Left renal cortex interstitium (tissue), 4 donors: ENCODE results near the gene PRDM16. TPM values are rescaled to one million over a fixed set of nuclear protein-coding genes. Genes with fewer than 3 reads are reported as not detected.

Source experiments
- DNase-seq, 4 donors: peaks; one replicate each; pipeline ENCODE4 v3.0.0-alpha.2; 2013; ENCODE audit warnings: low read depth in 4 of 4, low spot score in 2 of 4, missing footprints in 1 of 4
- polyA plus RNA-seq, 4 donors: library from polyadenylated mRNA; unstranded; fragments of 120-200 nt; gene quantifications; one replicate each; pipeline ENCODE4 v1.2.1, GENCODE V29; 2013; ENCODE audit not compliant: insufficient read length in 4 of 4

The PRDM16 gene
- polyA plus RNA-seq, 4 donors = 4.9 to 12.5 (median 7.0) TPM

DNA sequence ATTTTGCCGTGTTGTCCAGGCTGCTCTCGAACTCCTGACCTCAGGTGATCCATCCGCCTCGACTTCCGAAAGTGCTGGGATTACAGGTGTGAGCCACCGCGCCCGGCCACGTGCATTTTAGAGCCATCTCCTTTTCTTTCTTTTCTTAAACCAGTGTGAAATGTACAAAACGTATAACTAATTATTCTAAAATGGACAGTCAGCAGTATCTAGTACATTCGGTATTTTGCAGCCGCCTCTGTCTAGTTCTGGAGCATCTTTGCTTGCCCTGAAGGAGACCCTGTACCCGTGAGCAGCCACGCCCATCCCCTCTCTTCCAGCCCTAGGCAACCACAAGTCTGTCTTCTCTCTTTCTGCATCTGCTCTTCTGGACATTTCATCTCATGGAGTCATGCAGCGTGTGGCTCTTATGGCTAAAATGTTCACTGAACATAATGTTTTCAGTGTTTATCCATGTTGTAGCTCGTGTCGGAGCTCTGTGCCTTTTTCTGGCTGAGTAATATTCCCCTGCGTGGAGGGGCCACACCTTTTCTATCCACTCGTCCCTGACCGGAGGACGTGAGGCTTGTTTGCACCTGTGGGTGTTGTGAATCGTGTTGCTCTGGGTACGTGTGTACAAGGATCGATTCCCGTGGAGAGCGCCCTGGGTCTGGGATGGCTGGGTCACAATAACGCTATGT, 198.0 kb downstream of the PRDM16 start:
- no peak for DNase-seq

DNA sequence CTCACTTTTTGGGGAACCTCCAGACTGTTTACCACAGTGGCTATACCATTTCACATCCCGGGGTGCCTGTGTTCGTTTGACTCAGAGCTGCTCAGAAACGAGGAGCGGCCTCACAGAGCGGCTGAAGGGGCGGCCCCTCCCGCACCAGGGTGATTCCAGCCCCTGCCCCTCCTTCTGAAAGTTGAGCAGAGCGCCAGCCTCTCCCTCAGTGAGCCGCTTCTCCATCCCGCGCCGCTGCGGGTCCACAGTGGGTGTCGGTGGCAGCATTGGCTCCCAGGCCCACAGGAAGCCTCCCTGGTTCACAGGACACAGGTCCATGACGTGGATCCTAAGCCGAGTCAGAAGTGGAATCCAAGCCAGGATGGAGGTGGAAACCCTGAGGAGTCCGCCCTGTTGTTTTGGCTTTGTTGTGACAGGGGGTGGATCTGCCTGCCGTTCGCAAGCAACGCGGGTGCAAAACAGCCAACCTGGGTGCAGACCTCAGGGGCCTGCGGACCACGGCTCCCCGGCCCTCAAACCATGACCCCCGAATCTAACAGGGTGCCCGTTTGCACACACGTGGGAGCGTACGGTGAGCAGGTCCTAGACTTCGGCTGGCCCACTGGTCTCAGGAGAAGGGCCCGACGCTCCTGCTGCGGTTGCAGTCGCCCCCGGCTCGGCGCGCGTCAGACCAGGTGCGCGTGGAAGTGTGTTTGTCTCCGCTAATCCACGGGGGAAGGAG, 198.7 kb downstream of the PRDM16 start:
- DNase-seq = no peak

DNA sequence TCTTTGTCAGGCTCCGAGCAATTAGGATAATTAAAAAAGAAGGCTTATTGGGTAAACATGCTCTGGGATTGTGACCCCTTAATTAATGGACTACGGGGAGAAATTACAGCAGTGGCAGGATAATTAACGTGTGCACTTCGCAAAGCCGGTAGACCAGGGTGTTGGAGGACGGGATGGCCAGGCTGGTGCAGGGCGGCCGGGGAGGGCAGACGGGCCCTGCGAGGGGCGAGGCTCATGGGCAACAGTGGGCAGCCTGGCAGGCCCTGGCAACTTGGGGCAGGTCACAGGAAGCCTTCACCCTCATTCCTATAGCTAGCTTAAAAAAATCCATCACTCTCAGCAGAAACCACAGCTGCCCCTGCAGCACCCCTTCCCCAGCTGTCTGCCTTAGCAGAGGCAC, 199.3 kb downstream of the PRDM16 start:
- no peak for DNase-seq

DNA sequence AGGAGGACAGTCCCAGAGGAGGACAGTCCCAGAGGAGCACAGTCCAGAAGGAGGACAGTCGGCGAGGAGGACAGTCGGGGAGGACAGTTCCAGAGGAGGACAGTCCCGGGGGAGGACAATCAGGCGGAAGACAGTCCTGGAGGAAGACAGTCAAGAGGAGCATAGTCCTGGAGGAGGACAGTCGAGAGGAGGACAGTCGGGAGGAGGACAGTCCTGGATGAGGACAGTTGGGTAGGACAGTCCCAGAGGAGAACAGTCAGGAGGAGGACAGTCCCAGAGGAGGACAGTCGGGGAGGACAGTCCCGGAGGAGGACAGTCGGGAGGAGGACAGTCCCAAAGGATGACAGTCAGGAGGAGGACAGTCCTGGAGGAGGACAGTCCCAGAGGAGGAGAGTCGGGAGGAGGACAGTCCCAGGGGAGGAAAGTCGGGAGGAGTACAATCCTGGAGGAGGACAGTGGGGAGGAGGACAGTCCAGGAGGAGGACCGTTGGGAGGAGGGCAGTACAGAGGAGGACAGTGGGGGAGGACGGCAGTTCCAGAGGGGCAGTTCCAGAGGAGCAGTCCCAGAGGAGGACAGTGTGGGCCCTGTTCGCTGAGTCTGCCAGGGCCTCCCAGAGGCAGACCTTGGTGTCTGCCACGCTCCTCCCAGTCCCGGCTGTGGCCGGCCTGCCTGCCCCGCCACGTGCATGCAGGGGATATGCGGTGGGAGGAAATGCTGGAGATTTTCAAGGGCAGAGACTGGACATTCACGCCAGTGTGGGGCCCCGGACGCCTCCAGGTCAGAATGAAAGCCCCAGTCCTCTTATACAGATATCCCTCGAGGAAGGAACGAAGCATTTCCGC, 201.6 kb downstream of the PRDM16 start:
- DNase-seq = no peak

DNA sequence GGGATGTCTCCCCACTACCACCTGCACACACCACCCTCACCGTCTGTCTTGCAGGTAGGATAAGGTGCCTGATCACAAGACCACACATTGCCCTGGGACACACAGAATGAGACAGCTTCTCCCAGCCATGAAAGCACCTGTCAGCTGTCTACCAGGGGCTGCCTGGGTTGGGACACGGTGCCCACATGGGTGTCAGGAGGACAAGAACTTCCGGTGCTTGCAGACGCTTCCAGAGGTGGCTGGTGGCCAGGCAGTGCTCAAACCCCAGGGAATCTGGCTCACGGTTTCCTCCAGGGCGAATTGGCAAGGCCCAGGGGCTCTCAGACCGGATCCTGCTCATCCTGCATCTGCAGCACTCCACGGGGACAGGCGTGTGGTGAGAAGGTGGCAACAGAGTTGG, 202.9 kb downstream of the PRDM16 start:
- DNase-seq = no peak

DNA sequence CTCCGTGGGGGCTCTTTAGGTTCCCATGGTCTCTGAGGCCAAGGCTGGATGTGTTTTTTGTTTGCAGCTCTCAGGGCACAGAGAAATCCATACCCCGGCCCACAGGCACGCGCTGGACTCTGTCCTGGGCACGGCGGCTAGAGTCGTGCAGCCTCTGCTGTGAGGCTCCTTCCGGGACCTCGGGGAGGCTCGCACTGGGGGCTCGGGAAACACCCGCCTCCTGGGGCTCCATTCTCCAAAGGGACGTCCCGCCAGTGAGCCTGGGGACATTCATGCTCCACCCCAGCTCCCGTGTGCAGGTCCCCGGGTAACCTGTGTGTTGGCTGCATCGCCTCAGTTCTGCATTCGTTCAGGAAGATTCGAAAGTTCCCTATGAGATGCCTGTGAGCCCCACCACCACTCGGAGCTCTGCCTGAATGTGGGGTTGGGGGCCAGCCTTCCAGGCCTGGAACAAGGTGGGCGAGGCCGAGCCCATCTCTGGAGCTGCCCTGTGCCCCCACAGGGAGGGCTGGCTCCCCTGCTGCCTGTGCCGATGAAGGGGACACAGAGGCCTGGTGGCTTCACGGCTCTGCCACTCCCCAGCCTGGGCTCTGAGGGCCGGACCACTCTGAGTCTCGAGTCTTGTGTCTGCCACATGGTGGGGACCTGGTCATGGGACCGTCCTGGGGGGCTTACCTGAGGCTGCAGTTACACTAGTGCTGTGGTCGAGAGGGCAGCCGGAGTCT, 203.5 kb downstream of the PRDM16 start:
- no peak for DNase-seq

DNA sequence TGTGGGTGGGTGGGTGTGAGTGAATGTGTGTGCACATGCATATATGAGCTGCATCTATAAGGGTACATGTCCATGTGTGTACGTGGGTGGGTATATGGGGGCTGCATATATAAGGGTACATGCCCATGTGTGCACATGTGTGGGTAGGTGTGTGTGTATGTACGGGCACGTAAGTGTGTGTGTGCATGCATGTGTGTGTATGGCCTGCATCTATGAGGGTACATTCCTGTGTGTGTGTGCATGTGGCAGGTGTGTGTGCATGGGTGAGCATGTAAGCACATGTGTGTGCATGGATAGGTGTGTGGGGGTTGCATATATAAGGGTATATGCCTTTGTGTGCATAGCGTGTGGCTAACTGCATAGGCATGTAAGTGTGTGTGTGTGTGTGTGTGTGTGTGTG, 204.4 kb downstream of the PRDM16 start:
- no peak for DNase-seq

DNA sequence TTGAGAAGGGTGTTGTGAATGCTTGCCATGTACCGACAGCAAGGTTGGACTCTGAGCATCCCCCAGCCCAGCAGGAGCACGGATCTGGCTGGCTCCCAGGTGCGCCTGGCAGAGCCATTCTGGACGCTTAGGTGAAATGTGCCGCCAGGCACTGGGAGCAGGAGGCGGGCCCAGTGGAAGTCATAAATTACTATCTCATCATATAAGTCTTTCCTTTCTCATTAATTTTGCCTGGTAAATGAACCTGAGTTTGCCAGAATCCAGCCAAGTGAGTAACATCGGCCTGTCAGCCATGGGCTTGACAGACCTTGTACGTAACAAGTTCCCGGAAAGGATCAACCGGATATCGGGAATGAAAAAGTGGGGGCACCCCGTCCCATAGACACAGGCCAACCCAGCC, 206.0 kb downstream of the PRDM16 start:
- DNase-seq = no peak

DNA sequence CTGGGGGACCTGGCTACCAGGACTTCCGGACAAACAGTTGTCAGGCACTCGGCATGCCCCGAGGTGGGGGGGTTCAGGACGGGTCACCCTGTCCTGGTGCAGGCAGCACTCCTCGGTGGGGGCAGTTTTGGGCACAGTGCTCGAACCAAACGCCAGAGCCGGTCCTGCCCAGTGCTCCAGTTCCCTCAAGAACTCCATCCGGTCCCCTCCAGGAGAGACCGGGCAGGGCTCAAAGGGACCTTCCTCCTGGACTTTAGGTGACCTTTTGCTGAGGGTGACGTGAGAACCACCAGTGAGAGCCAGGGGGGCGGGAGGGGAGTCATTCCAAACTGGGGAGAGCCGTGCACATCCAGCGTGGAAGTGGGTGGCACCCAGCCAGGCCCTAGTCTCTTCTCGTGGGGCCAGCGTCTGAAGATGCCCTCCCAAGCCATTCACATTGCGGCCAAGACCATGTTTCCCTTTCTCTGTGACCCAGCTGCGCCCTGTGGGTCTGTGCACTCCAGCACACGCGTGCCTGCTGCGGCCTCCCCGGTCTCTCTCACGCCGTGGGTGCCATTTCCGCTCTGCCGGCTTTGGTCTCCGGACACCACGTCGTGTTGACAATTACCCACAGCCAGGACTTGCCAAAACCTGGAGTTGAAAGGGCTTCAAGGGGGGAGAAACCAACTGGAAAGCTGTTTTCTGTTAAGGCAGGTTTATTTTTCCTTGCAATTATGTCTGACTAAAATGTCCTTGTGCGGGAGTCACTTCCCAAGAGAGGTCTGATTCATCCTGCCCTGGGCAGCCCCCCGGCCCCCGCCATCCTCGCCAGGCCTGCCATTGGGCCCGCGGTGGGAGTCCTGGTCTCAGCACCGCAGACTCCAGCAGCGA, 206.7 kb downstream of the PRDM16 start:
- DNase-seq = no peak

DNA sequence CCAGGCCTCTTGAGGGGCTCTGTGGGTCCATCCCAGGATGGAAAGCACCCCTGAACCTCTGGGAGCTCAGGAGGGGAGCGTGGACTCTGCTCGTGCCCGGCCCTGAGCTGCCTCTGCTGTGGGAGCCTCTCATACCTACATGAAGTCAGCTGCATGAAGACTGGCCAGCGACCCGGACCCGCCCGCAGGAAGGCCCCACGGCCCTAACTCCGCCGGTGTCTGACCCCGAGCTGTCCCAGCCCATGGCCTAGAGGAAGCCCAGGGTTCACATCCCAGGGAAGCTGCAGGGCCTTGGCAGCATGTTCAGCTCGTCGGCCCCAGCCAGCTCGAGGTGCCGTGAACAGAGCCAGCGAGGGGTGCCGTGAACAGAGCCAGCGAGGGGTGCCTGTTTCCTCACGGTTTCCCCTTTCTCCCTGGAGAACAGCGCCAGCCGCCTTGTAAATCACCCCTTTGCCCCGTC, 207.4 kb downstream of the PRDM16 start:
- DNase-seq = no peak

DNA sequence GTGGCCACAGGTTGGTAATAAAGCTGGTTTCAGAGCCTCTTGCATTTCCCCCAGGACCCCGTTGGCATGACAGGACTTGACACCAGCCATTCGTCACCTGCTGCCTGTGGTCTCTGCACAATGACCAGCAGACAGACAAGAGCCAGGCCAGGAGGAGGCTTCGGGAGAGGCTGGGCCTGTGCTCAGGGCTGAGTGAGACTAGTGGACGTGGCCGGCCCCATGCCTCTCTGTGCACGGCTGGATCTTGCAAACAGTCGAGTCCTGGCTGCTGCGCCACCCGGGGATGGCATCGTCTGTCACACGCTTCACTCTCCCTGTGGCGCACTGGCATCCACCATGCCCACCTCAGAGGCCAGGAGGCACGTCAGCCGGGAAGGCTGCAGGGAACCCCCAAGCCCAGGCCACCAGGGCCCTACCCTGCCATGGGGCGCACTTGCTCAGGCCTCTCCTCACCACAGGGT, 208.0 kb downstream of the PRDM16 start:
- no peak for DNase-seq

DNA sequence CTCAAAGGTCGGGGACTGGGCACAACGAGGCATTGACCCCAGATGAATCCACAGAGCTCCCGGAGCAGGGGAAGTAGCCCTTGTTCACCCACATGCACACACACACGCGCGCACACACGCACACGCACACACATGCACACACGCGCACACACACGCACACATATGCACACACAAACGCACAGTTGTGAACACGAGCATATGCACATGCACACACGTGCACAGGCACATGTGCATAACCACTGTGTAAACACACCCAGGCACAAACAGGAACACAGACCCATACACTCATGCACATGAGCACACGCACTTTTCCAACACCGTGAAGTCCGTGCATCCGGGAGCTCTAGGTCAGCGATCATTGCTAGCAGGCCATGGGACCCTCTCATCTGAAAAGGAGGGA, 208.6 kb downstream of the PRDM16 start:
- DNase-seq = no peak

DNA sequence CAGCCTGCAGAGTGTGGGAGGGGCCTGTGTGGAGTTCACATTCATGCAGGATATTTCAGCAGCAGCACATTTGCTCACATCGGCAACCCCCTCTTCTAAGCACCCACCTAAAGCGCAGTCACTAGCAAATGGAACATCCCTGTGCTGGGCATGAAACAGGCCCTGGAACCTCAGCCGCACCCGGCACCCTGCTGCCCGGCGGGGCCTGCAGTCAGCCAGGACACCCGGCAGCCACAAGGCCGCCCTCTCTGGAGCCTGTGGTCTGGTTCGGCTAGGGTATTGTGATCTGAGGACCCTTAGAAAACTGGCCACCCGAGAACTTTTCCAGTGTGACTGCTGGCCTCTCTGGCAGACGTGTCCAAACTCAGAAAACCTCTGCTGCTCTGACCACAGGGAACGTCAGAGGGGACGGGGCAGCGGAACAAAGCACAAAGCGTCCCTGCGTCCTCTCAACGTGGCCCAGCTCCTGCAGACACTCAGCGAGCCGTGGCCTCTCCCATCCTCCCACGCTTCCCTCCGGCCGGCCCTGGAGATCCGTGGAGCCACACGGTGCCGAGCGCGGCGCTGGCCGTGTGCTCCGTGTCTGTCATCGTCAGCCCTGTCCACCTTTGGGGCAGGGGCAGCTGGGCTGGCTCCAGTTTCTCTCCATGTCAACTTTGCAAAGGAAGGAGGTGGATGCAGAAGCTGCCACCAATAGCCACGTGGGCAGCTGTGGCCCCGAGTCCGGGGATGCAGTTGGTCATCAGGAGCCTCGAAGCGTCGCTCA, 209.6 kb downstream of the PRDM16 start:
- no peak for DNase-seq

DNA sequence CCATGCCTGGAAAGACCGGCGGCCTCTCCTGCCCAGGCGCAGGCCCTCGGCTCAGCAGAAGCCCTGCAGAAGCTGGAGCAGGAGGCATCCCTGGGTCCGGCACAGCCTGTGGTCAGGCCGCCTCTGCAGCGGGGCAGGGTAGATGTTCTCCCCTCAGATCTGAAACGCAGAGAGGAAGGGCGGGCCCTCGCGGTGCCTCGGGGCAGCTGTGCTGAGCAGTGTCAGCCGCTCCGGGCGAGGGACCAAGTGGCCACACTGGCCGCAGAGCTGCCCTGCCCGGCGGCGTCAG, 210.1 kb downstream of the PRDM16 start:
- no peak for DNase-seq

DNA sequence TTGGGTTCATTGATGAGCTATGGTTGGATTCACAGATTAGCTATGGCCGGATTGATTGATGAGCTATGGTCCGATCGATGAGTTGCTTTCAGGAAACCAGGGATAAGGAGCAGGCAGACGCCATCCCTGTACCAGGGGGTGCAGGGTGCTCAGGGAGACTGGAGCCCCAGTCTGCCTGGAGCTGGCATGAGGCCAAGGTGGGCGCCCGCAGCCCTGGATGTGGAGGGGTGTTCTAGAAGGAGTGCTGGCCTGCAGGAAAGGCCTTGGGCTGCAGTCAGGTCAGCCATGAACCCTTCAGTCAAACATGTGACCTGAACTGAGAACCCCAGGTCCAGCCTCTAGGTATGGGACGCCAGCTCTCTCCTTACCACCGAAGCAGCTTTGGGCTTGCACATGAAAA, 212.7 kb downstream of the PRDM16 start:
- DNase-seq = no peak

DNA sequence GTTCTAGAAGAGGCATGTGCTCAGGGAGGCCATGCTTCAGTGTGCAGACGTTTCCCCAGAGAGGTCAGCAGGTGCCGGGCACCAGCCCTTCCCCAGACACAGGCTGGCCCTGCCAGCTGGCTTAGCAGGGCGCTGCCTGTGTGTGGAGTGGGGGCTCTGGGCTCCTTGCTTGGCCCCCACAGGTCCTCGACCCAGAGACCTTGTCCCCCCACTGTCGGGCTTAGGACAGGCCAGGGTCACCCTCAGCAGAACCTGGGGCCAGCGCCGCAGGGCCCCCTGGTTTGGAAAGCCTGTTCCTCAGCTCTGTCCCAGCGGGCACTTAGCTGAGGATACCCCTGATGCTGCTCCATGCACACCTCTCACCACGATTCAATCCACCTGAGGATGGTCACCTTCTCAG, 213.2 kb downstream of the PRDM16 start:
- DNase-seq = no peak

DNA sequence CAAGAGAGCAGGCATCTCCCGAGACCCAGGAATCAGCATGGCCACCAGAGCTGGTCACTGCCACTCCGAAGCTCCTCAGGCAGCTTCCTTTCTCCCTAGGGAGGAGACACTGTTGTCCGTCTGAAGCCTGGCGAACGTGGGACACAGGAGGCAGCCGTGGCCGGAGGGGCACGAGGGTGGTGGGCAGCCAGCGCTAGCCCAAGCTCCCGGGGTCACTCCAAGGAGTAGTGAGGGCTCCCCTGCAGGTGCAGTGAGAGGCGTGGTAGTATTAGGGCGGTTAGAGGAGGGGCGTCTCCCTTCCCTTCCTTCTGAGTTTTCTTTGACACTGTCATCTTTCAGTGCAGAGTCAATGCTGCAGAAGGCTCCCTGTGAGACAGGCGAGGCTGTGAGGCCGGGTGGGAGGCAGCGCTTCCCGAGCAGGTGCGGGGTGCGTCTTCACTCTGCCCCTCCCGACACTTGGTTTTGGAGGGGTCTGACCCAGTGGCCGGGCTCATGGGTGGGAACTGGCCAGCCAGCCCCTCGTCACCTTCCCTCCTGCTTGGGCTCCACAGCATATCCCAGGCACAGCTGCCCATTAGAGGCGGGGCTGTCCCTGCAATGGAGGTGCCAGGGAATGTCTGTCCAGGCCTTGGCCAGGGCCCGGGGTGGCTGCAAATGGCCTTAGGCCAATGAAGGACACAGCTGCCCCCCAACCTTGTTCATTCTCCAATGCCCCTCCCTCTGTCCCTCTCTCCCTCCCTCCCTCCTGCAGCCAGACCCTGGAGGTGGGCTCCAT, 213.8 kb downstream of the PRDM16 start:
- DNase-seq = no peak

DNA sequence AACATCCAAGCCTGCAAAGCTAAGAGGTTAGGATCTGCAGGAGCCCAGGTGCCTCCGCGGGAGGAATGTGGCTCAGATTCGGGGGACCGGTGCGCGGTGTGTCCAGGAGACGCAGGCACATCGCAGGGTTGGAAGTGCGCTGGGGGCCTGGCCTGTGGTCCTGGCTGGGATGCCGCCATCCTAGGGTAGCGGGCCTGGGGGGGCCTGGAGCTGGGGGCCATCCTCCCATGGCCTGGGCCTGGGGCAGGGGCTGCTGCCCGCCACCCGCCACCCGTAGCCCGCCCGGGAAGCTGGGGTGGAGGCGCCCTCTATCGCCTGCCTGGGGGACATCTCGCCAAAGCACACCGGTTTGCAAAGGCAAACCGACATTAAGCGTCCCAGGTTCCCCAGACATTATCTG, 214.8 kb downstream of the PRDM16 start:
- DNase-seq = peak in 1 of 4 donors; percentile 15
